Right atrium auricular region (tissue), 2 donors: ENCODE data around the gene LRRC52. TPM values are rescaled to one million over a fixed set of nuclear protein-coding genes. Genes with fewer than 3 reads are reported as not detected.
"Not testable (repeated sequence)": the region's sequence is repeated elsewhere in the genome, so short reads cannot be mapped to it uniquely, and the experiment has no call there.

Experiments
- DNase-seq: peaks from one replicate; pipeline ENCODE4 v3.0.0-alpha.2; 2019; ENCODE audit warnings: low spot score
- H3K27ac ChIP-seq, 2 donors: fragments of 200-600 bp; sonication (generic); 1 replicate in 1 of 2; 2 replicates in 1 of 2; pipeline ENCODE4 v1.5.1; 2016 to 2019
- H3K27me3 ChIP-seq, 2 donors: fragments of 200-600 bp; sonication (generic); one replicate each; pipeline versions ENCODE4 v1.5.1 to v1.6.0; 2017 to 2019
- H3K36me3 ChIP-seq: fragments of 200-600 bp; sonication (generic); one replicate; pipeline ENCODE4 v1.5.1; 2016
- H3K4me1 ChIP-seq, 2 donors: fragments of 200-600 bp; sonication (generic); one replicate each; pipeline versions ENCODE4 v1.5.1 to v1.6.0; 2017 to 2019
- H3K4me3 ChIP-seq, 2 donors: fragments of 200-600 bp; sonication (generic); 1 replicate in 1 of 2; 2 replicates in 1 of 2; pipeline ENCODE4 v1.5.1; 2017 to 2019; ENCODE audit warnings: mild to moderate bottlenecking in 1 of 2, moderate library complexity in 1 of 2
- H3K9me3 ChIP-seq, 2 donors: fragments of 200-600 bp; sonication (generic); one replicate each; pipeline ENCODE4 v1.5.1; 2019
- CTCF ChIP-seq, 2 donors: fragments of 200-600 bp; sonication (generic); IDR thresholded peaks; one replicate each; pipeline ENCODE4 v1.5.1; 2019; ENCODE audit warnings: antibody characterized with exemption in 2 of 2
- total RNA-seq, 2 donors: library from RNA; depleted of rRNA; stranded (reverse); fragments of >200 nt; gene quantifications; one replicate each; pipeline ENCODE4 v1.1.0, GENCODE V29; 2016

The LRRC52 gene
- total RNA-seq, 2 donors from 2014 or later: not detected

- no peaks in the 10 kb centered on the region for H3K9me3 ChIP-seq
- no peak overlapping the region for H3K27ac ChIP-seq
- no peak for DNase-seq
- no peak for TF ChIP-seq CTCF (IDR thresholded peaks at IDR 0.05)
- peaks cover 0 to 13% of the 10 kb centered on the region in 2 donors for H3K4me1 ChIP-seq
- H3K36me3 ChIP-seq: no peaks in the 10 kb centered on the region
- no peak overlapping the region for H3K4me3 ChIP-seq
- no peaks in the 10 kb centered on the region for H3K27me3 ChIP-seq
These were observed 57.0 kb downstream of the LRRC52 start for GRCh38 chr1:165600793-165601192.

DNA sequence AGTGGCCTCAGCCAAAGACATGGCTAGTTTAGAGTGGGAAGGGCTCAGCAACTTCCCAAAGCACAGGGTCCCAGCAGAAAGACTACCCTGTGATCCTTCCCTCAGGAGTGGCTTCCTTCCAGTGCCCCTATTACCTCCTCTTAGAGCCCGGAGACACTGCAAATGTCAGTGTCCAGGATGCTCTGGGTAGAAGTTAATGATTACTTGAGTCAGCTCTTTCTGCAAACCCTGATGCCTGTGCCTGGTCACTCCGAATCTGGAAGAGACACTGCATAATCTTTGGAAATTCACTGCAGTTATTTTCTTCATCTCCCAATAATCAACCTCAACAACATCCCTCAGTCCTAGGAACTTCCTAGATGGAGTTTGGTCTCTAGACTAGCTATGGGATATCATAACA, 60.0 kb downstream of the LRRC52 start:
- no peak overlapping the region for H3K27ac ChIP-seq
- H3K9me3 ChIP-seq: no peaks in the 10 kb centered on the region
- H3K4me1 ChIP-seq: no peaks in the 10 kb centered on the region
- H3K36me3 ChIP-seq: no peaks in the 10 kb centered on the region
- H3K4me3 ChIP-seq: no peak overlapping the region
- H3K27me3 ChIP-seq: no peaks in the 10 kb centered on the region
- DNase-seq: no peak
- TF ChIP-seq CTCF (IDR thresholded peaks at IDR 0.05): no peak

DNA sequence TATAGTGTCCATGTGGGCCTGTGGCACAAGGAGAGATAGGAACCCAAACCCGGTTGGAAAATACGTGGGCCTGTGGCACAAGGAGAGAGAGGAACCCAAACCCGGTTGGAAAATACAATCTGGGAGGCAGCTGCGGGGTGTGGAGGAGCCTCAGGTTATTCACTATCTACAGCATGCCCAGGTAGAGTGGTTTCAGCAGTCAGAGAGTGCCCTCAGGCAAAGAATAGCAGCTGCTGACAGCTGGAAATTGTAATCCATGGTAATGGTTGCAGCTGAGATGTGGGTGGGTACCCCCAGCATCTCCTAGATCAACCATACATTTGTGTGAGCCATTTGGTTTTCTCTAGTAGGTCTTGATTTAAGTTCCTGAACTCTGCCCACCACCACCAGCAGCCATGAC, 61.4 kb downstream of the LRRC52 start:
- no peak for TF ChIP-seq CTCF (IDR thresholded peaks at IDR 0.05)
- Histone ChIP-seq H3K36me3 (no peaks in the 10 kb centered on the region), H3K4me1 (no peaks in the 10 kb centered on the region), H3K27ac (no peak overlapping the region), H3K27me3 (no peaks in the 10 kb centered on the region), H3K4me3 (no peak overlapping the region), H3K9me3 (no peaks in the 10 kb centered on the region)
- DNase-seq: no peak

DNA sequence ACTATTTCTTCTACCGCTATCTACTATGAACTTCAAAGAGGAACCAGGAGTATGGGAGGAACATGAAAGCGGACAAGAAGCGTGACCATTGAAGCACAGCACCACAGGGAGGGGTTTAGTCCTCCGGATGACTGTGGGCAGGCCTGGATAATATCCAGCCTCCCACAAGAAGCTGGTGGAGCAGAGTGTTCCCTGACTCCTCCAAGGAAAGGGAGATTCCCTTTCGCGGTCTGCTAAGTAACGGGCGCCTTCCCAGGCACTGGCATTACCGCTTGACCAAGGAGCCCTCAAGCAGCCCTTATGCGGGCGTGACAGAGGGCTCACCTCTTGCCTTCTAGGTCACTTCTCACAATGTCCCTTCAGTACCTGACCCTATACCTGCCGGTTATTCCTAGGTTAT, 62.9 kb downstream of the LRRC52 start:
- H3K36me3 ChIP-seq, H3K27me3 ChIP-seq, H3K4me1 ChIP-seq, H3K9me3 ChIP-seq, DNase-seq, H3K27ac ChIP-seq, H3K4me3 ChIP-seq: not testable (repeated sequence)

- DNase-seq: no peak
These were observed 67.1 kb downstream of the LRRC52 start for GRCh38 chr1:165610866-165611265.

DNA sequence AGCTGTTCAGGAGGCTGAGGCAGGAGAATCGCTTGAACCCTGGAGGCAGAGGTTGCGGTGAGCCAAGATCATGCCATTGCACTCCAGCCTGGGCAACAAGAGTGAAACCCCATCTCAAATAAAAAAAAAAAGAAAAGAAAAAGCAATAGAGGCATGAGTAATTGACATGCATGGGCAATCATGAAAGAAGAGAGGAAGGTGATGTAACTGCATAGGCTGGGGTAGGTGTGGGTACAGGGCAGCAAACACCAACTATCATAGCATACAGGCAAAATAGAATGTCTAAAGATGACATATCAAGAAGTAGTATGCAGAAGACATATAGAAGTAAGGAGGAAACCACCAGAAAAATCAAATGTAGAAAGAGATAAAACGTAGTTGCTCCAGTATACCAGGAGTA, 68.3 kb downstream of the LRRC52 start:
- DNase-seq: no peak
- Histone ChIP-seq H3K4me3 (no peak overlapping the region), H3K4me1 (no peaks in the 10 kb centered on the region), H3K27ac (no peak overlapping the region), H3K9me3 (no peaks in the 10 kb centered on the region), H3K36me3 (no peaks in the 10 kb centered on the region), H3K27me3 (no peaks in the 10 kb centered on the region)
- TF ChIP-seq CTCF (IDR thresholded peaks at IDR 0.05): no peak

More at GRCh38 chr1:165610866-165611265, 67.1 kb downstream of the LRRC52 start:
- Histone ChIP-seq H3K4me3 (no peak overlapping the region), H3K36me3 (no peaks in the 10 kb centered on the region), H3K9me3 (no peaks in the 10 kb centered on the region), H3K4me1 (no peaks in the 10 kb centered on the region), H3K27ac (no peak overlapping the region), H3K27me3 (no peaks in the 10 kb centered on the region)
- no peak for TF ChIP-seq CTCF (IDR thresholded peaks at IDR 0.05)

Other genes with a start within 250 kb of the LRRC52 start
- gene LMX1A, start 187.3 kb upstream of the LRRC52 start, total RNA-seq: not detected
- 1 to 10 TPM; 1.2 to 3.3 TPM for gene RXRG, start 98.9 kb upstream of the LRRC52 start, total RNA-seq
- gene MGST3, start 87.2 kb downstream of the LRRC52 start, total RNA-seq: 100 to 1,000 TPM; 491 to 509 TPM
- 10 to 100 TPM; 55.0 to 66.2 TPM for gene ALDH9A1, start 154.6 kb downstream of the LRRC52 start, total RNA-seq
- 10 to 100 TPM; 48.0 to 54.3 TPM for gene TMCO1, start 224.9 kb downstream of the LRRC52 start, total RNA-seq